HL-60/S4 (cell line): ENCODE measurements around the gene NRF1.

Experiments used
- in situ Hi-C: fragments of 300-500 bp; cut with MboI; formaldehyde crosslinking; loops from 2 replicates; pipeline ENCODE4 v1.14.3; 2022; ENCODE audit warnings: low sequenced_read_pairs

NRF1 gene

GRCh38 chr7:129676017-129676897, 64.7 kb downstream of the NRF1 start:
- in situ Hi-C loops: loop anchor here (10.0 kb wide), 1 partner anchor 329 kb away; no protein-coding TSS in a partner anchor

DNA sequence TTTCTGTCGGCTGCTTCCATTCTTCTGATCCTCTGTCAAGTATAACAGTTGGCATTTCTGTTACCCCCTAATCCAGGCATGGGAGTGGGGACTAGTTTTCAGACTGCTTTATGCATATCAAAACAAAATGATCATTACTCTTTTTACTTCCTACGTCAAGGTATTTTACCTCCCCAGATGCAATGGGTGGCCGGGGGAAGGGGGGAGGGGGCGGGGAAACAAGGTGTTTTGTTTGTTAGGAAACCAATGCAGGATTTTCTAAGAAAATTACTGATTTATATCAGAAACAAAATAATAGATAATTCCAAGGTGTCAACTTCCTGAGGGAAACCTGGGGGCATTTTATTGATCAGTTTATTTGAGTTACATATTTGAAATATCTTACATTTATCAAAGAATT, 66.3 kb downstream of the NRF1 start:
- in situ Hi-C loops: loop anchor here (10.0 kb wide), 1 partner anchor 327 kb away; no protein-coding TSS in a partner anchor

DNA sequence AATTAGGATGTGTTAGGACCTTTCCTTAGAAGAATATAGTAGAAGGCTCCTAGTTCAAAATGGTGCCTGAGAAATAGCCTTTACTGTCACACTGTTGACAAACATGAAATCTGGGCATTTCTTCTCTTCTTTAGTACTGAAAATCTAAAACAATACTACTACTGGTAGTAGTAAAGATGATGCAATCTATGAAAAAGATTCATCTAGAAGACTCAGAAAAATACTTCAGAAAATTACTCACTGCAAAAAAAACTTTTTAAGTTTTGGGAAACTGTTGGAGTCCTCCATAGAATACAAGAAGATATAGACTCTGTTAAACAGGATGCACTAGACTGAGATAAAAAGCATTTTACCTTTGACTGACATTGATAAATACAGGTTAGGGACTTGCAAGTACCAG, 67.1 kb downstream of the NRF1 start:
- in situ Hi-C loops: loop anchor here (10.0 kb wide), 1 partner anchor 326 kb away; no protein-coding TSS in a partner anchor

DNA sequence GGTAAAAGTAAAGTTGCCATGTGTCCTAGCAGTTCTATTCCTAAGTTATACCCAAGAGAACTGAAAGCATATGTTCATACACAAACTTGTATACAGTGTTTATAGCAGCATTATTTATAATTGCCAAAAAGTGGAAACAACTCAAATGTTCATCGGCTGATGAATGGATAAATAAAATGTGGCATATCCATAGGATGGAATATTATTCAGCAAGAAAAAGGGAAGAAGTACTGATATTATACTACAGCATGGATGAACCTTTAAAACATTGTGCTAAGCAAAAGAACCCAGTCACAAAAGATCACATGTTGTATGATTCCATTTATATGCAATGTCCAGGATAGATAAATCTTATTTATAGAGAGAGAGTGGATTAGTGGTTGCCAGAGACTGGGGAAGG, 68.9 kb downstream of the NRF1 start:
- in situ Hi-C loops: no loop called here

GRCh38 chr7:129684777-129685176, 73.3 kb downstream of the NRF1 start:
- in situ Hi-C loops: no loop called here

DNA sequence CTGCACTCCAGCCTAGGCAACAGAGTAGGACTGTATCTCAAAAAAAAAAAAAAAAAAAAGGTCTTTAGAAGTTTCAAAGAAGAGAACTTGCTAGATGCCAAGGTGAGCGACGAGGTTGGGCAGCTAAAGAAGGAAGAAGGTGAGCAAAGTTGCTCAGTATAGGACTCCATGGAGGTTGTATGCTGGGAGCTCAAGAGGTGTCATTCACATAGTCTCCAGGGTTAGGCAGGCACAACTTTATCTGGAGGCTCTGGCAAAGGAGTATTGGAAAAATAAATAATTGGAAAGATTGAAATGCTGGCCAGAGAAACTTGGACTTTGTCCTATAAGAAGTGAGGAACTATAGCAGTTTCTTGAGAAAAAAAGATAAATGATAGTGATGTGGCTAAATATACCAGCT, 74.5 kb downstream of the NRF1 start:
- in situ Hi-C loops: no loop called here

DNA sequence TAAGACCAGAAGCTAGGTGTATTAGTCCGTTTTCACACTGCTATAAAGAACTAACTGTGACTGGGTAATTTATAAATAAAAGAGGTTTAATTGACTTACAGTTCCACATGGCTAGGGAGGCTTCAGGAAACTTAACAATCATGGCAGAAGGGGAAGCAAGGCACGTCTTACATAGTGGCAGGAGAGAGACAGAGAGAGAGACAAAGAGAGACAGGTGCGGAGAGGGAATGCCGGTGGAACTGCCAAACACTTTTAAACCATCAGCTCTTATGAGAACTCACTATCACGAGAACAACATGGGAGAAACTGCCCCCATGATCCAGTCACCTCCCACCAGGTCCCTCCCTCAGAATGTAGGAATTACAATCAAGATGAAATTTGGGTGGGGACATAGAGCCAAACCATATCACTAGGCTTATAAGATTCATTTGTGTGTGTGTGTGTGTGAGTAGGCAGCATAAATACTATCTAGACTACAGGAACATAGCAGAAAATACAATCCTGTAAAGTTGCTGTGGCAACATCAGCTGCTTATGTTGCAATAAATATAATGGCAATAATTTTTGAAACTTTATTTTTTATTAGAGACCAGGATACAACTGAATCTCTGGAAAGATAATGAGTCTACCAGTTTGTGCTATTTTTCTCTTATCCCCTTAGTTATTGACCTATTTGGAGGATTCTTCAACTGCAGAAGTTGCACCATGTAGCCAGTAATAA, 77.1 kb downstream of the NRF1 start:
- in situ Hi-C loops: no loop called here

DNA sequence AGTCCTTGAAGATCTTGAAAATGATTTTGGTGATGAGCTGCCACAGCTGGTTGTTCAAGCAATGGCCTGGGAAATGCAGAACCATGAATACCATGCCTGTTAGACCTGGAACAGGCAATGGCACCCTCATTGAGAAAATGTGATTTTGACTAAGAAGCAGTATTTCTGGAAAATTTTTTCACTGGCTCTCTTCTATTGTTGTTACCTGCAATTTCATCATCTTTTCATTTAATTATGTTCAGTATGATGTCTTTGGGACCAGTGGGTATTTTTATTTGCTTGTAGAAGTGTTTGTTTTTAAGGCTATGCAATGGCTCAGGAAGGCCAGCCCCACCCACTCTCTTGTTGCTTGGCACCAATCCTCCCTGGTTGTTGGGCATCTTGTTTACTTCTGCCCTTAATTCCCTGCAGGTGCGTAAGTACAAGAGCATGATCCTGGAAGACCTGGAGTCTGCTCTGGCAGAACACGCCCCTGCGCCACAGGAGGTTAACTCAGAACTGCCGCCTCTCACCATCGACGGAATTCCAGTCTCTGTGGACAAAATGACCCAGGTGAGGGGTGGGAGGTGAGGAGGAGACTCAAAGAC, 78.6 kb downstream of the NRF1 start:
- in situ Hi-C loops: no loop called here

GRCh38 chr7:129690701-129691100, 79.2 kb downstream of the NRF1 start:
- in situ Hi-C loops: no loop called here

- in situ Hi-C loops: no loop called here
Measured at GRCh38 chr7:129698516-129699418, 87.2 kb downstream of the NRF1 start.

- in situ Hi-C loops: no loop called here
Measured at GRCh38 chr7:129702316-129702715, 90.8 kb downstream of the NRF1 start.

DNA sequence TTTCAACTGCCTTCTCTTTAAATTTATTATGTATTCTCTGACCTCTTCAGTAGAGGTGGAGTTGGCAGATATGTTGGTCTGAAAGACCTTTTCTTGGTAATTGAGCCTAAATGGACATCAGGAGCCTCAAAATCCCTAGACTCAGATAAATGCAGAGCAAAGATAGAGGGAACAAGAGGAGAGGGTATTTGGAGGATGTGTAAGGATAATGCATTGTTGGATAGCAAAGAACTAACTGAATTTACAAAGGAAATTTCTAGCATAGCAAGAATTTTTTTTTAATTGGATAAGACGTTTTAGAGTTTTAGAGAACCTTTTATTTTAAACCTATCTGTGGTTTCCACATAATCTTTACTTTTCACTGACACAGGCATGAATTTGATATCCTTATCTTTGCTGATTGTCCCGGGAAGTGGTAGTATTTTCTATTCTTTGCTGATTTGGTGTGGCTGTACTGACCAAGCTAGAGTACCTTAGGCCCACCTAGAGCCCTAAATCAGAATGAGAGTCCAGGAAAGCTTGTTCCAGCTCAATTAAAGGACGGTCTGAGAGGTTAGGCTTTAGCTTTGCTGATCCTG, 91.3 kb downstream of the NRF1 start:
- in situ Hi-C loops: no loop called here

DNA sequence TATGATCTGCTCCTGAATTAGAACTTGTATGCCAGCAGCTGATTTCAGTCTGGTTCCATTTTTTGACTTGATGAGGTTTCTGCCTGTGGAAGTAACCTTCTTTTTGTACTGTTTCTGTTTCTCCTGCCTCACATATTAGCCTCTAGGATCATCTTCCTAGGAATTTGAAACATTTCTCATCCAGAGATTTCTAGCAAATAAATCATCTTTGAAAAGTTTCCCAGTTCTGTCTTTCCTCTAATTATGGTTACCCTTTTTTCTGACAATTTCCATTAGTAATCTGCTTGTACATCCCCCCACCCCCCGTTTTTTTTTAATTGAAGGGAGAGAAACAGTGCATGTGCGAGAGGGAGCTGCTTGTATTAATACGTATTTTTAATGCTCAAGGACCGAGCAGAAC, 92.2 kb downstream of the NRF1 start:
- in situ Hi-C loops: no loop called here

DNA sequence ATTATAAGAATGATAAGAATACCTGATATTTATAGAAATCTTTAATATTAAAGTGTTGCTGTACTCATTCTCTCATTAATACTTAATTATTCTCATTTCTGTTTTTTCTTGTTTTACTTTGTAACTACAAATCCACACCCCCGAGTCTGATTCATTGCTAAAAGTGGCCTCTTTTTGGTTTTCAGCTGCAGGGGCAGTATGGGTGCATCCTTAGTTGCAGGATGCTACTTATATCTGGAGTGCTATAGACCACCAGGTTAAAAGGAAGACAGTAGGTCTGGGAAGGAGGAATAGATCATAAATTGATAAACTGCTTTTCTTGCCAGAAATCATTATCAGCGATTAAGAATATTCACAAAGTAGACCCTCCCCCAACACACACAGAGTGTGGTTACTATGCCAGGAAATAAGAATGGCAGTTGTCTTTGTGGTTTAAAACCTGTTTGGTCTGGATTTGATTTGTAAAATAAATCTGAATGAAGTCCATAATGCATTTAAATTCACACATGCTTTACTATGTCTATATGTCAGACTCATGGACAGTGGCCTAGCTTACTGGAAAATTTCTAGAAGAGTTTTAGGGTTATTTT, 96.5 kb downstream of the NRF1 start:
- in situ Hi-C loops: no loop called here

DNA sequence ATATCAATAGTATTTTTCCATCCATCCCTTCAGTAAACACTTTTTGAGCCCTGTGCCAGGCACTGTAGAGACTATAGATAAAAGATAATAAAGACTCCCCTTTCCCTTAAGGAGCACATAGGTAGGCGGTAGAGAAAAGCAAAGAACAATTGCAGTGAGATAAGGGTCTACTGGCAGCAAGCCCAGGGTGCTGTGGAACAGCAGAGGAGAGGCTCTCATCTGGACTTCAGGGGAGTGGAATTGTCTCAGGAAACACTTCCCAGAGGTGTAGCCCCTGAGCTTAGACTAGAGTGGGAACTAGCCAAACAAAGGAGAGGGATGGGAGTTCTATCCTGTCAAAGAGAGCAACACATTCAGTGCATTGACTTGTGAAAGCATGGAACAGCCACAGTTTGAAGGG, 102.0 kb downstream of the NRF1 start:
- in situ Hi-C loops: no loop called here

DNA sequence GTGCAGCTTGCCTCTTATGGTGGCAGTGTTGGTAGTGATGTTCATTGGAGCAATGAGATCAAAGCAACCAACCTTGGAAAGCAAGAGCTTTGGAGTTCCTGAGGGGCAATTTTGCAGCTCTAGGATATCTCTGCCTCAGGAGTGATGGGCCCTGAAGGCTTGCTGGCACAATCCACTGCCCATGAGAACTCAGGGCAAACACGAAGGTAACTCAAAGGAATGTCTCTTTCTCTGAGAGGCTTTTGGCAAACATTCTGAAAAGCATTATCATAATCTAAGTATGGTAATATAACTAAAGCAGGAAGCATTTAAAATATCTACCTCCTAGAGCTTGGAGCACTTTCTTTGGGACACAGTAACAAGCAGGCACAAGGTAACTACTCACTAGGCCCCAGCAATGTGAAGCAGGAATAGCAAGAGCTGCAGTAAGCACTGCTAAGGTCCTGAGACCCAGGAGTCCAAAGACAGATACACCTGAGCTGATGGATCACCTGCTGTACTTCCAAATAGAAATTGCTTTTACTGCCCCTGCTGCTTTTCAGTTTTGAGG, 103.1 kb downstream of the NRF1 start:
- in situ Hi-C loops: no loop called here

DNA sequence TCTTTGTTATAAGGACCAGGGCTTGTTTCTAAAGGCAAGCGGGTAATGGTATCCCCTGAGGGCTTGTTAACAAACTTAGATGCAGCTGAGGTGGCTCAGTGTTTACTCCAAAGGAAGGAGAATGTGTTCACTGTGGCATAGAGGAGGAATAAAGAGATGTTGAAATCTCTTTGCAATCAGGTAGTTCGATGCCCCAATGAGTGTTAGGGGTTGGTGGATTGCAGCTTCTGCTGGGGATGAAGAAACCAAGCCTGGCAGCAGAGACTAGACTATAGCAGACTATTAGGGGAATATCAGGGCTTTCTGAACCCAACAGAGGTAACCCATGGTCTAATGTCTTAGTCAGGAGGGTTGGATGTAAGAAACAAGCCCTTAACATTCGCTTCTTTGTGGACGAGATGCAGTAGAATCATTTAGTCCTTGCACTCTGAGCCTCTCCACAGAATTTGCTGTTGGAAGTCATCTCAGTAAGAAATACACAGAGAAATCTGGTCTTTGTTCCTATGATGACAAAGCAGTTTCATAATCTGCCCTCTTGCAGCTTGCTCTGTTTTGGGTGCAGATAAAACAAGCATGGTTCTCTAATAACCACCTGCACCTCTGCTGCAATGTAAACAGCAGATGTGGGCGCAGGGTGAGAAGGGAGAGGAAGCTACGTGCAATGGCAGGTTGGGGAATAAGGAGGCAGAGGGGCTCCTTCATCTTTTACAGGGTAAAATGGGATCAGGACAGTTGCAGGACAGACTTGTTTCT, 108.6 kb downstream of the NRF1 start:
- in situ Hi-C loops: no loop called here

DNA sequence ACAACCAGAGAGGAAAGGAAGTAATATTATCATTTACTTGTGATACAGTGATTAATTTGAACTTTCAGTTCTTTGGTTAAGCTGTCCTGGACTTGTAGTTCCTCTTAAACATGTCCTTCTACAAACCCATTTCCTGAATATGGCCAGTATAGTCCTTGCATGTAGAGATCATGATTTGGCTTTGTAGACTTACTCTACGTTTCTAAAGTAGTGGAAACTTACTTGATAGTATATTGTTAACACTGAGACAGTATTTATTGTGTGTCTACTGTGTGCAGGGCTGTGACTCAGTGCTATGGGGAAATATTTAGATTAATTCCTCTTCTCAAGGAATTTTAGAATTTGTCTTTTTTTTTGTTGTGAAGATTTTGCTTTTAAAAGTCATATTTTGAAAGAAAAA, 109.5 kb downstream of the NRF1 start:
- in situ Hi-C loops: no loop called here

DNA sequence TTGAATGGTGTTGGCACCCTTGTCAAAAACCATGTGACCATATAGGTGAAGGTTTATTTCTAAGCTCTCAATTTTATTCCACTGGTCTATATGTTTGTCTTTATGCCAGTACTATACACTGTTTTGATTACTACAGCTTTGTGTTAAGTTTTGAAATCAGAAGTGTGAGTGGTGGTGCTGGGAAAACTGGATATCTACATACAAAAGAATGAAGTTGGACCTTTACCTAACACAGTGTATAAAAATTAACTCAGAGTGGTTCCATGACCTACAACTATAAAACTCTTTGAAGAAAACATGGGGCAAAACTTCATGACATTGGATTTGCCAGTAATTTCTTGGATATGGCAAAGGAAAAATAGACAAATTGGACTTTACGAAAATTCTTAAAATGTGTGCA, 112.2 kb downstream of the NRF1 start:
- in situ Hi-C loops: no loop called here
